Activated naive CD4-positive, alpha-beta T cell treated with anti-CD3 and anti-CD28 coated beads for 36 hours (primary cell): ENCODE data around the gene DAW1. TPM values are rescaled to one million over a fixed set of nuclear protein-coding genes. Genes with fewer than 3 reads are reported as not detected.
"Not testable (repeated sequence)": the region's sequence is repeated elsewhere in the genome, so short reads cannot be mapped to it uniquely, and the experiment has no call there.

ENCODE experiments used
- CTCF ChIA-PET: fragments of 350-600 bp; sonication (Branson Sonifier 250); formaldehyde crosslinking; loops from one replicate; lab custom pipeline; 2021; ENCODE audit warnings: antibody characterized with exemption; lab: Charles Lee
- DNase-seq: peaks from one replicate; pipeline ENCODE4 v3.0.0-alpha.2; 2020
- H3K27ac Mint-ChIP-seq: one replicate; pipeline ENCODE4 v1.8.0; 2021; ENCODE audit warnings: mild to moderate bottlenecking, mixed read lengths
- H3K27me3 Mint-ChIP-seq: one replicate; pipeline ENCODE4 v1.8.0; 2021; ENCODE audit warnings: low read depth, mixed read lengths
- H3K36me3 Mint-ChIP-seq: one replicate; pipeline ENCODE4 v1.8.0; 2021; ENCODE audit warnings: low read depth, mixed read lengths
- H3K4me1 Mint-ChIP-seq: one replicate; pipeline ENCODE4 v1.8.0; 2021; ENCODE audit warnings: low read depth, mixed read lengths
- H3K4me3 Mint-ChIP-seq: one replicate; pipeline ENCODE4 v1.8.0; 2021; ENCODE audit warnings: mild to moderate bottlenecking, moderate library complexity, mixed read lengths
- H3K9me3 Mint-ChIP-seq: one replicate; pipeline ENCODE4 v1.8.0; 2021; ENCODE audit warnings: mixed read lengths
- intact Hi-C: fragments of 100-400 bp; cut with micrococcal nuclease; formaldehyde crosslinking; loops from one replicate; pipeline ENCODE4 v1.15.1; 2023
- total RNA-seq, 2 experiments: library from RNA; stranded (reverse); gene quantifications; one replicate each; pipeline ENCODE4 v1.2.3, GENCODE V29; 2021

Gene DAW1
- total RNA-seq, 2 experiments from 2014 or later: not detected

DNA sequence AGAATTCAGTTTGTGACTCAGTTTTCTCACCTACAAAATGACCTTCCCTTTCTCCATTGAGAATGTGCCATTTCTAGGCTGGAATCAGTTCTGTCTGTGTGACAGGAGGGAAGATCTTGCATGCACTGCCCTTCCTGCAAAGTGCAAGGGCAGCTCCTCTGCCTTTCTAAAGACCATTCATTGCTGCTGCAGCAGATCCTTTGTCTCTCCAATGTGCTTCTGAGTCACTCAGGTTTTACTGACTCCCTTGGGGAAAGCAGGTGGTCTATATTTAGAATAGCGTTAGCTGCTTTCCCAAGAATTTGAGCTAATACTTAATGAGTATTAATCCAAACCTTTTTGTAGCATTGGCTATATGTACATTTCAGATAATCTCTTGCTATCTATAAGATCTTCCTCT lies 62.5 kb downstream of the DAW1 start:
- H3K36me3 Mint-ChIP-seq: no peaks in the 10 kb centered on the region
- H3K9me3 Mint-ChIP-seq: no peaks in the 10 kb centered on the region
- H3K4me1 Mint-ChIP-seq: no peaks in the 10 kb centered on the region
- no peak for DNase-seq
- H3K27ac Mint-ChIP-seq: no peak overlapping the region
- intact Hi-C loops: no loop called here
- H3K4me3 Mint-ChIP-seq: no peak overlapping the region
- H3K27me3 Mint-ChIP-seq: no peaks in the 10 kb centered on the region
- CTCF ChIA-PET: no interaction called here

DNA sequence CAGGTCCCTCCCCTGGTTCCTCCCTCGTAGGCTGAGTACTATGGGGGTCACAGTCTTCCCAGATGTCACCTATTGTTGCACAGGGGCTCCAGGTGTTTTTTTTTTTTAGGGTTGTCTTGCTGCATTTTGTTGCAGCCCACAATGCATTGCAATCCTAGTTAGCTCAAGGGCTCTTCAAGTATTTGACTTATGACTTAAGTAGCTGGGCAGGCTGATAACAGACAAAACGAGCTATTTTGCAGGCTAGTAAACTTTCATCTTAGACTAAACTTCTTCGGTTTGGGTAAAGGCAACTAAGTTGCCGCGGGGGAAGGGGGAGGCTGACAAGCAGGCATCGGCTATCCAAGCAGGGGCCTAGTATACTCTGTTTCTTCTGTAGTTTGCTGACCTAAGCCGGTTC lies 64.8 kb downstream of the DAW1 start:
- H3K27ac Mint-ChIP-seq, H3K36me3 Mint-ChIP-seq, H3K4me1 Mint-ChIP-seq, DNase-seq, H3K9me3 Mint-ChIP-seq, H3K4me3 Mint-ChIP-seq, intact Hi-C loops, H3K27me3 Mint-ChIP-seq: not testable (repeated sequence)
- CTCF ChIA-PET: interaction anchor here (0.6 kb wide), 2 partner anchors 94 to 840 kb away, joined by 3 read pairs; no protein-coding TSS in a partner anchor

DNA sequence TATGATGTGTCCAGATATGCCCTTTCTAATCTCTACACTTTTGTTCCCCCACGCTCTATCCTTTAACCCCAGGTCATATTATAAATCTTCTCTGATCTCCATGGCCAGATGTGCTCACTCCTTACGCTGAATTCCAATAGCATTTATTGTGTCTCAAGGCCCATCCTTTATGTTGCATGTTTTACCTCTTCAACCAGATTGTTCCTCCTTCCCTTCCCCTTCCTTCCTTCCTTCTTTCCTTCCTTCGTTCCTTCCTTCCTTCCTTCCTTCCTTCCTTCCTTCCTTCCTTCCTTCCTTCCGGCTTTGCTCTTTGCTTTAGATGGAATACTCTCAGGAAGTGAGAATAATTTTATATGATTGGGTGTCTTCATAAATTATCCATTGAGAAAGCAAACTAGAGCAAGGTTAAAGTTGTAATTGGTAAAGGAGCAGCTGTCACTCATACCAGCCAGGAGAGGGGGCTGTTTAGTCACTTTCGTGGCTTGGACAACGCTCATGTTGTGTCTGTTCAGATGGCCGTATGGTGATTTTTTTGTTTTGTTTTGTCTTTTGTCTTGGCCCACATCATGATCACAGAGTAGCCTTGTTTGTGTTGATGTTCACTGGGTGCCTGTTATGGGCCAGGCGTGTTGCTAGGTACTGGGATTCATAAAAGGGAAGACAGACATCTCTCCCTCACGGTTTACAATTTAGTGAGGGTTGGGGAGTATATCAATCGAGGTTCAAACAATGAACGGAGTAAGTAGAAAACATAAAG lies 68.0 kb downstream of the DAW1 start:
- no peak overlapping the region for H3K27ac Mint-ChIP-seq
- no peaks in the 10 kb centered on the region for H3K4me1 Mint-ChIP-seq
- no peak for DNase-seq
- no peaks in the 10 kb centered on the region for H3K9me3 Mint-ChIP-seq
- H3K36me3 Mint-ChIP-seq: no peaks in the 10 kb centered on the region
- intact Hi-C loops: no loop called here
- H3K27me3 Mint-ChIP-seq: peaks cover 9% of the 10 kb centered on the region
- no peak overlapping the region for H3K4me3 Mint-ChIP-seq
- CTCF ChIA-PET: interaction anchor here (0.7 kb wide), 1 partner anchor 1581 kb away, joined by 4 read pairs; no protein-coding TSS in a partner anchor

DNA sequence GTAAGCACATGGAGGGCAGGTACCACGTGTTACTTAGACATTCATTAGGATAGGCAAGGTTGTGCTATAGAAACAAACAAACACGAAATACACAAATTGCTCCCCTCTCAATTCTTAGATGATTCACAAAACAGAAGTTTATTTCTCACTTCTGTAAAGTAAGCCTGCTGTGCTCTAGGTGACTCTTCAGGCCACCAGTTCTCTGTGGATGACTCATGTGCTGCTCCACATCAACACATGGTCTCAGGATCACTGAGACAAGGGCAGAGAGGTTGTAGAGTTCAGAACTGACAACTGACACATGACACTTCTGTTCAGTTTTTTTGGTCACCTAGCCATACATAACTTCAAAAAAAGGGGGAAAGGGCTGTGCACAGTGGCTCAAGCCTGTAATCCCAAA lies 70.6 kb downstream of the DAW1 start:
- H3K4me1 Mint-ChIP-seq: no peaks in the 10 kb centered on the region
- H3K27me3 Mint-ChIP-seq: peaks cover 11% of the 10 kb centered on the region
- CTCF ChIA-PET: interaction anchor here (0.6 to 1.5 kb wide), 2 partner anchors 52 to 553 kb away, joined by 4 read pairs; no protein-coding TSS in a partner anchor
- no peak for DNase-seq
- H3K4me3 Mint-ChIP-seq: no peak overlapping the region
- H3K9me3 Mint-ChIP-seq: no peaks in the 10 kb centered on the region
- intact Hi-C loops: no loop called here
- no peak overlapping the region for H3K27ac Mint-ChIP-seq
- no peaks in the 10 kb centered on the region for H3K36me3 Mint-ChIP-seq

DNA sequence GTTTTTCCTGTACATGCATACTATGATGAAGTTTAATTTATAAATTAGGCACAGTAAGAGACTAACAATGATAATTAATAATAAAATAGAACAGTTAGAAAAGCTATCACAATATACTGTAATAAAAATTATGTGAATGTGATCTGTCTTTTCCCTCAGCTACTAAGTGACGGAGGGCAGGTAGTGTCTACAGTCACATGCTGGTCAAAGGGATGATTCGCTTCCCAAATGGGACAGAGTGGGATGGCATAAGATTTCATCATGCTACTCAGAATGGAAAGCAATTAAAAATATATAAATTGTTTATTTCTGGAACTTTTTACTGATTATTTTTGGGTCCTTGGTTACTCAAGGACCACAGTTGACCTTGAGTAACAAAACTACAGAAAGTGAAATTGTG lies 71.5 kb downstream of the DAW1 start:
- DNase-seq: no peak
- Mint-ChIP-seq H3K4me3 (no peak overlapping the region), H3K4me1 (no peaks in the 10 kb centered on the region), H3K9me3 (no peaks in the 10 kb centered on the region), H3K27me3 (peaks cover 11% of the 10 kb centered on the region), H3K36me3 (no peaks in the 10 kb centered on the region), H3K27ac (no peak overlapping the region)
- intact Hi-C loops: no loop called here
- CTCF ChIA-PET: no interaction called here

DNA sequence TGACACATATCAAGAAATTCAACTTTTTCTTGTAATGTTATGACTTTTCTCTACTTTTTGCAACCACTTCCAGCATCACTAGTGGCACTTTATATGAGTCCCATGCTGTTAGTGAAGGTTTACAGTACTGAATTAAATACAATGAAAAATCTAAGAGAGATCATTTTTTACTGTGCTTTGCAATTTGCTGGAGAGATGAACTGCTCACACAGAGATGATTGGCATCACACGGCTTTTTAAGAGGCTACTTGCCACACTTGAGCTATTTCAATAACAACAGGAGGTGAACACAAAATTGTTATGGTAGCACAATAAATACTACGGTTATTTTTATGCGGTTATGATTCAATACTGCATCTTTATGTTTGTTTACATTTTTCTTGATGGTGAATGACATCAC lies 88.9 kb downstream of the DAW1 start:
- Mint-ChIP-seq H3K36me3 (no peaks in the 10 kb centered on the region), H3K4me1 (no peaks in the 10 kb centered on the region), H3K27me3 (no peaks in the 10 kb centered on the region), H3K27ac (no peak overlapping the region), H3K9me3 (peaks cover 3% of the 10 kb centered on the region), H3K4me3 (no peak overlapping the region)
- CTCF ChIA-PET: no interaction called here
- intact Hi-C loops: no loop called here
- DNase-seq: no peak

DNA sequence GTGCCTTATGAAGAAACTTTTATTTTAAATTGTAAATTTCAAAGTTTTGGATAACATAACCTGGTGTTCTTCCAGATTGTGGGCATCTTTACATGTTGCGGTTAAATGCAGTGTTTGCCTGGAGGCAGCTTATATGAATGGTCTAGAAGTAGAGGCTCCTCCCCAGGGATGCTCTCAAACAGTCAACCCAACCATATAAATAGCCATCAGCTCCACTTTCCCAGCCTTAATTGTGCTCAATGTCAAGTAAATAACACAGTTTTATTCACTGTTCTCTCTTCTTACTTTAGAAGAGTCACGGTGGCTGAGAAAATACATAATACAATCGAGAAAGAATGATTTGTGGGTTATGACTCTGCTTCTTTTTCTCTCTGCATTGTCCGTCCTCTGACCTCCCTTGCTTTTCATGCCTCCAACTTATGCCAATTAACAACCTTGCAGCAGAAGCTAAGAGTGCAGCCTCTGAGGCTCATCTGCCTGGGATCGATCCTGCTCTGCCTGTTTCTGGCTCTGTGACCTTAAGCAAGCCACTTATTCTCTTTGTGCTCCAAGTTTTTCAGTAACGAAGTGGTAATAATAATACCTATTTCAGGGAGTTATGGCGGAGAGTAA lies 100.3 kb downstream of the DAW1 start:
- intact Hi-C loops: no loop called here
- H3K4me1 Mint-ChIP-seq: no peaks in the 10 kb centered on the region
- H3K27me3 Mint-ChIP-seq: no peaks in the 10 kb centered on the region
- H3K36me3 Mint-ChIP-seq: no peaks in the 10 kb centered on the region
- DNase-seq: no peak
- H3K9me3 Mint-ChIP-seq: no peaks in the 10 kb centered on the region
- CTCF ChIA-PET: no interaction called here
- H3K27ac Mint-ChIP-seq: no peak overlapping the region
- no peak overlapping the region for H3K4me3 Mint-ChIP-seq

DNA sequence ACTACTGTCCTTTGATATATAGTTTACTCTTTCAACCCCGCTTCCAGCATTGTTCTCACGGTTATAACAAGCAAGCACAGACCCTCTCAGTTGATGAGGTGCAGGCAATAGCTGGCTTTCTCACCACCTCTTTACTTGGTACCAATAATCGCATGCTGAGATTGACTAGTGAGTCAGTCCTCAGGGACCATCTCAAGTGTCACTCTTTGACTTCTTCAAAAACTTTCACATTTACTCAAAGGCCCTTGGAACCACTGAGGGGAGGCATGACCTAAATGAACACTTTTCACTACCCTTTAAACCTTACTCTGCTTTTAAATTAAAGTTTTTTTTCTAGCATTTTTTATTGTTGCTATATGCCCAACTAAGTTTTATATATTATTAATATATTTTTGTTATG lies 101.8 kb downstream of the DAW1 start:
- no peak overlapping the region for H3K27ac Mint-ChIP-seq
- H3K27me3 Mint-ChIP-seq: no peaks in the 10 kb centered on the region
- no peaks in the 10 kb centered on the region for H3K4me1 Mint-ChIP-seq
- H3K9me3 Mint-ChIP-seq: no peaks in the 10 kb centered on the region
- H3K4me3 Mint-ChIP-seq: no peak overlapping the region
- intact Hi-C loops: no loop called here
- no peaks in the 10 kb centered on the region for H3K36me3 Mint-ChIP-seq
- CTCF ChIA-PET: no interaction called here
- no peak for DNase-seq

Other genes starting within 250 kb of the DAW1 start
- not detected for gene SCYGR5, start 204.8 kb upstream of the DAW1 start, total RNA-seq
- gene SLC19A3, start 153.6 kb upstream of the DAW1 start, total RNA-seq: not detected
- gene SCYGR6, start 146.9 kb upstream of the DAW1 start, total RNA-seq: not detected
- not detected for gene SCYGR7, start 143.3 kb upstream of the DAW1 start, total RNA-seq
- not detected for gene SCYGR8, start 125.7 kb upstream of the DAW1 start, total RNA-seq
- 10 to 100 TPM in 1 of 2 experiments, 1 to 10 TPM in 1; 9.6 to 13.1 TPM for gene CCL20, start 57.8 kb upstream of the DAW1 start, total RNA-seq